Gastrocnemius medialis (tissue), 4 donors: Measurements from ENCODE around the gene ANKRD30B.

Experiments used
- CTCF ChIP-seq, 5 experiments: fragments of 450-650 bp in 3 of 5; fragments of 200-600 bp in 2 of 5; sonication (generic) in 2 of 5; IDR thresholded peaks in 4 of 5; conservative IDR thresholded peaks in 1 of 5; 1 replicate in 4 of 5; 2 replicates in 1 of 5; pipeline ENCODE4 v1.5.1; 2016 to 2019; ENCODE audit warnings: antibody characterized with exemption in 5 of 5, mild to moderate bottlenecking in 3 of 5, moderate library complexity in 3 of 5
- POLR2A ChIP-seq, 2 donors: fragments of 450-650 bp; IDR thresholded peaks; one replicate each; pipeline ENCODE4 v1.6.1; 2017; ENCODE audit warnings: antibody characterized with exemption in 2 of 2, mild to moderate bottlenecking in 2 of 2, moderate library complexity in 2 of 2

- TF ChIP-seq CTCF (IDR thresholded peaks at IDR 0.05 in 4 of 5, conservative IDR thresholded peaks at IDR 0.05 in 1 of 5), result no peak
- no peak for TF ChIP-seq POLR2A (IDR thresholded peaks at IDR 0.05)
Measured at GRCh38 chr18:14746897-14747296, 1.1 kb upstream of the ANKRD30B start.
